ENCODE results near the gene GRIA1.

GRCh38 chr5:153700940-153701339 lies 210.5 kb downstream of the GRIA1 start:
- TF ChIP-seq, protein P1, sequence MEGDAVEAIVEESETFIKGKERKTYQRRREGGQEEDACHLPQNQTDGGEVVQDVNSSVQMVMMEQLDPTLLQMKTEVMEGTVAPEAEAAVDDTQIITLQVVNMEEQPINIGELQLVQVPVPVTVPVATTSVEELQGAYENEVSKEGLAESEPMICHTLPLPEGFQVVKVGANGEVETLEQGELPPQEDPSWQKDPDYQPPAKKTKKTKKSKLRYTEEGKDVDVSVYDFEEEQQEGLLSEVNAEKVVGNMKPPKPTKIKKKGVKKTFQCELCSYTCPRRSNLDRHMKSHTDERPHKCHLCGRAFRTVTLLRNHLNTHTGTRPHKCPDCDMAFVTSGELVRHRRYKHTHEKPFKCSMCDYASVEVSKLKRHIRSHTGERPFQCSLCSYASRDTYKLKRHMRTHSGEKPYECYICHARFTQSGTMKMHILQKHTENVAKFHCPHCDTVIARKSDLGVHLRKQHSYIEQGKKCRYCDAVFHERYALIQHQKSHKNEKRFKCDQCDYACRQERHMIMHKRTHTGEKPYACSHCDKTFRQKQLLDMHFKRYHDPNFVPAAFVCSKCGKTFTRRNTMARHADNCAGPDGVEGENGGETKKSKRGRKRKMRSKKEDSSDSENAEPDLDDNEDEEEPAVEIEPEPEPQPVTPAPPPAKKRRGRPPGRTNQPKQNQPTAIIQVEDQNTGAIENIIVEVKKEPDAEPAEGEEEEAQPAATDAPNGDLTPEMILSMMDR (IDR thresholded peaks at IDR 0.05; ENCODE audit: low read length) = no peak
- TF ChIP-seq EZH2phosphoT487 (IDR thresholded peaks at IDR 0.05; ENCODE audit: low read length) (no peak), EZH2 (optimal IDR thresholded peaks at IDR 0.05; ENCODE audit: low read depth, low read length) (no peak)

Measured in MM.1S (cell line).